GM19467 (cell line): ENCODE results near the gene RIMBP2.

Experiments used
- ATAC-seq: cut with Tn5 transposase; IDR thresholded peaks from one replicate; pipeline ENCODE4 v1.9.1; 2021; ENCODE audit warnings: mild to moderate bottlenecking, moderate library complexity; ENCODE audit not compliant: unreplicated experiment

Gene RIMBP2

DNA sequence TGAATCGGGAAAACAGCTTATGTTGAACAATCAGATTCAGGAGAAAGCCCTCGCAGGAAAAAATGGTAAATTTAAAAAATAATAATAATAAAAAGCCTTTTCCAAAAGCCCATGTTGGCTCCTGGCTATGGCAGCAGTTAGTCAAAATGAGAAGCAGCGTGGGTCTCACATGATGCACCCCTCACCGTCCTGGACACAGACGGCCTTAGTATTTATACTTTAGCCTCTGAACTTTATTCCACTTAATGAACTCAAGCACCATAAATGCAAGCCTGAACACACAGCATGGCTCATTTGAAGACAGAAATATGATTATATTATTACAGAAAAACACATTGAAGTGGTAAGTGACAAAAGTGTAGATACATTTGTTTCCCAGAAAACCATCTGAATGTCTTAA lies 160.9 kb downstream of the RIMBP2 start:
- no peak for ATAC-seq

DNA sequence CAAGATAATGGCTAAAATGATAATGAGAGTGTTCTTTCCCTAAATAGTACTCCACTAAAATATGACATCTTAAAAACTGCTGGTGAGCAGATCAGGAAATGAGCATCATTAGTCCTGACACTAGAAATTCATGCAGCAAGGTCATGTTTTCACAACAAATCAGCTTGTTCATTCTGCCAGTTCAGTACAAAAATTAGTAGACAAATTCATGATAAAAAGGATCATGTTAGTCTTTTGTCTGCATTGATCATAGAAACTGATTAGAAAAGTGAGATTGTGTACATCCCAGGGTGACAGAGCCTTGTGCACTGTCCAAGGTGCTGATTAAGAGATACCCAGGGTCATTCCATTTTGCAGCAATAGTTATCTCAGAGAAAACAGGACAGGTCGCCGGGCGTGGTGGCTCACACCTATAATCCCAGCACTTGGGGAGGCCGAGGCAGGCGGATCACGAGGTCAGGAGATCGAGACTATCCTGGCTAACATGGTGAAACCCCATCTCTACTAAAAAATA lies 163.6 kb downstream of the RIMBP2 start:
- no peak for ATAC-seq

DNA sequence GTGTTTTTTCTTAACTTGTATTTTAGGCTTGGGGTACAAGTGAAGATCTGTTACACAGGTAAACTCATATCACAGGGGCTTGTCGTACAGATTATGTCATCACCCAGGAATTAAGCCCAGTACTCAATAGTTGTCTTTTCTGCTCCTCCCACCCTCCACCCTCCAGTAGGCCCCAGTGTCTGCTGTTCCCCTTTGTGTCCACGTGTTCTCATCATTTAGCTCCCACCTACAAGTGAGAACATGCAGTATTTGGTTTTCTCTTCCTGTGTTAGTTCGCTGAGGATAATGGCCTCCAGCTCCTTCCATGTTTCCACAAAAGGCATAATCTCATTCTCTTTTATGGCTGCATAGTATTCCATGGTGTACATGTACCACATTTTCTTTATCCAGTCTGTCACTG lies 166.7 kb downstream of the RIMBP2 start:
- no peak for ATAC-seq

DNA sequence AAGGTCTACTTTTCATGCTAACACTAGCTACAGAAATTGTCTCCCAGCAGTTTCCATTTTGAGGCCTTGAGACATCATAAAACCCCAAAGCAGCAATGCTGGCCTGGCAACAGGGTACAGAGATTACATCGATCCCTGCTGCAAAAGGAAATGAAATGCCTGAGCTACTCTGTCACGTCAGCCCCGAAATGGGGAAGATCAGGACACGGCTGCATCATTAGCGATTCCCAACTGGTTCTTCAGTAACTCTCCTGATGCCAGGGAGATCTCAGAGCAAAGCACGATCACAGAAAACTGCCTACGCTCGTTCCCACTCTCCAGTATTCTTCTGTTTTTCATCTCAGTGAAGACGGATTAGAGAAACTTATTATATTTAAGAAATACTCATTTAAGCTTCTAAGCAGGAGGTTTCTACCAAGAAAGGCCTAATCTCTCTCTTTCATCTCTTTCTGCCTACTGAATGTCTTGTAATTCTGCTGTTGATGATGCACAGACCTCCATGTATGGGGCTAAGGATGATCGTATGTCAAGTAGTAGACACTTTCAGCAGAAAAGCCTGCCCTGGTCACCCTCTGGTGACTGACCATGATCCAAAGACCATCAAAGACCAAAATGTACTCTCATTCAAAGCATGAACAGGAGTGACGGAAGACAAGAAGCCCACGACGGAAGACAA lies 168.5 kb downstream of the RIMBP2 start:
- ATAC-seq: no peak

DNA sequence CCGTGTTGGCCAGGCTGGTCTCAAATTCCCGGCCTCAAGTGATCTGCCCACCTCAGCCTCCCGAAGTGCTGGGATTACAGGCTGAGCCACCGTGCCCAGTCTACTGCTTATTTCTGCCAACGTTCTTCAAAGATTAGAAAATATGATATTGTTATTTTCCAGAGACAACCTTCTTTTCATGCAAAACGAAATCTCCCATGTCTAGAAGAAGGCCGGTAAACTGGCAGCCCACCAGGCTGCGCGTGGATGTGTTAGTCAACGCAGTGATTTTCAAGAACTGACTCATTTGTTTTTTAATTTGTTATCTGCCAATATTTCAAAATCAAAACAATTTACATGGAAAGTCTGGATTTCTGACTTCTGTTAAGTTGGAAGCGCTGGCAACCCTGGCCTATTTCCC lies 169.6 kb downstream of the RIMBP2 start:
- no peak for ATAC-seq

DNA sequence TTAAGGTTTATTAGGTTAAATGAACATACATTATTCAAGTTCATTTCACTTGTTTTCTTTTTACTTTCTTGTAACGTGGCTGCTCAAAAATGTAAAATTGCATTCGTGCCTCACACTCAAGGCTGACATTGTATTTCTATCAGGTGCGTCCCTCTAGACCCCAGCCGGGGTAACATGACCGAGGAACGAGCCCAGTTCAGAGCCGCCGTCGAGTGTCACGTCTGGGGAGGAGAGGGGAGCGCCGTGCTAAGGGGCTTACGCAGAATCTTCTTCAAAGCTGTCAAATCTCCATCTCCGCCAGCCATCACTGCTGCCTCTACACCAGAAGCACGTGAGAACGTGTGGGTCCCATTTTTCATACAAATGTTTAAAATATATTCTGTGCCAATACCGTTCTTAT lies 170.6 kb downstream of the RIMBP2 start:
- ATAC-seq: no peak

DNA sequence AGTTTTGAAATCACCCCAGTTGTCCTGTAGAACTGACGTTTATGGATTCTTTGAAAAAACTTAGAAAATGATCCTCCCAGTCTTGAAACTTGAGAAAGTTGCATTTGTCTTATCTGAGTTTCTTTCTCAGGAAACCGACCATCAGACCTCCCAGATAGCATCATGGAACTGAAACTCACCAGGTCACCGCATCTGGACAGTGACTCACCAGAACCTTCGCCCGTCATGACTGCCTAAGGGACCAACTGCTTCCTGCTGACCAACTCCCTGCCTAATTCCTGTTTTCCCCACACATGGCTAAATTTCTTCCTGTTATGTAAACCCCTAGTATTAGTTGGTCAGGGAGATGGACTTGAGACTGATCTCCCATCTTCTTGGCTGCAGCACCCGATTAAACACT lies 175.7 kb downstream of the RIMBP2 start:
- no peak for ATAC-seq

DNA sequence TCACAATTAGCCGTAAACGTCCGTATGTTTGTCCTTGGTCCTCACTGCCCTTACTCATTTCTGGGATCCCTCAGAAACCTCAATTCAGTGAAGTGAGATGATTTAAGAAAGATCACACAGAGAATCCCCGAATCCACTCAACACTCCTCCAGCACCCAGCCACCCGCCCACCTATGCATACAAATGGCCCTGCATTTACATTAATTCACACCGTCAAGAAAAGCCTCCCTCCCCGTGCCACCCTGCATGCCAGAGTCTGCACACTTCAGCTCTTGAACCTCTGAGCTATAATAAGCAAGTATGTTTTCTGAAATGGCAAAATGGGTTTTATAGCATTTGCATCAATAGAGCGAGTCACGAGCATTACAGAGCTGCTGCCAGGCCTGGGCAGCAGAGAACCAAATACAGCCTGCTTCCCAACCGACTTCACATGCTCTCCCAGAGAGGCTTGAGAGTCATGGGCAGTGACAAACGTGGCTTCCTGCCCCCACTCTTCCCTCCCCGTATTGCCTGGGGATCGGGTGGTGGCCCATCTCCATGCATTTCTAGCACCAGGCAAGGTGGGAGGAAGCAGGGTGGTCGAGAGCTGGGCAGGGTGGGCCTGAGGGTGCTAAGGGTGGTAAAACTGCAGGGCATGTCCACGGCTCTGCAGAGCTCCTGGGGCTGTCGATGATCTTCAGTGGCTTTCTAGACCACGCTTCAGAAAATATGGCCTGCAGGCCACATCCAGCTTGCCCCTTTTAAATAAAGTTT lies 177.6 kb downstream of the RIMBP2 start:
- ATAC-seq: no peak

DNA sequence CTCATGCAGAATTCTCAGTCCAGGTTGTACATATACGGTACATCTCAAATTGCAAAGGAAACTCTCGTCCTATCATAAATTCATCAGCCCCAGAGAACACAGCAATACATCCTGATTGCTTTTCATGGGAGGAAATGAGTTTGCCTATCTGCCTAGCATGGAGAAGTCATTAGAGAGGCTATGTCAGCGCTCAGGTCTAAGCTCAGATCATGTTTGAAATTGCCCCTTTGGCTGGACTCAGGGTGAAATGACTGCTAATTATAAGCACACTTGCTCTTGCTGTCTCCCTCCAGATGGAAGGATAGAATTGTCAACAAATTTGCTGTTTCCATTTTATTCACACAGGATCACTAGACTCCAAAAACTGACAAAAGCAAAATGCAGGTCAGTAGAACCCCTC lies 178.4 kb downstream of the RIMBP2 start:
- ATAC-seq: no peak

DNA sequence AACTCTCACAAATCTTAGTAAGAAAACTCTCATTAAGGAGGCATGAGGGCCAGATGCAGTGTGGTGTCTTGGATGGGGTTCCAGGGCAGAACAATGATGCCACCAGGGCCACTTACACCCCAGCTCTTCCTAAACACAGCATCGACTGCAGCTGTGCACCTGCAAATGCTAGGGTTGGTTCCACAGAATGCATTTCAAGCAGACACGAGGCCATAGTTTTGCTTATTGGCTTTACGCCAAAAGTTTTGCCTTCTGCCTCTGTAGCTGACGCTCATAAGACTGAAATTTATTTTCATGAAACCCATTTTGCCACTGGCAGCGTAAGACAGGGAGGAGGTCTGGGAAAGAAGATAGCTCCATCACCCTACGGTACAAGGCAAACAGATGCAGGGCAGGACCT lies 179.0 kb downstream of the RIMBP2 start:
- no peak for ATAC-seq

DNA sequence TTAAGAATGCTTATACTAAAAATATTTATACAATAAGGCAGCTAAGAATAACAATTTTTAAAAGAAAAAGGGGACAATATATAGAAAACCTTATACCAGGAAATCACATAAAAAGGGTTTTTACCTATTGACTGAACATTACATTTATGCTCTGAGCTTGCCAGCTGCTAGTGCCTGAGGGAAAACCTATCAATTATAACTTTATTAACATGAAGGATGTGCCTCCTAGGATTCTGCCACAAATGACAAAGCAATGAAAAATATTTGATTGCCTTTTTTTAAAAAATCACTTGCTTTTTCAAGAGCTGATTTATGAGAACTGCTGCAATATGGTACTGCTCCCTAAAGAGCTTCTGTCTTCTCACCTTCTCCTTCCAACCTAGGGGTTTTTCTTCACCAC lies 185.7 kb downstream of the RIMBP2 start:
- no peak for ATAC-seq

DNA sequence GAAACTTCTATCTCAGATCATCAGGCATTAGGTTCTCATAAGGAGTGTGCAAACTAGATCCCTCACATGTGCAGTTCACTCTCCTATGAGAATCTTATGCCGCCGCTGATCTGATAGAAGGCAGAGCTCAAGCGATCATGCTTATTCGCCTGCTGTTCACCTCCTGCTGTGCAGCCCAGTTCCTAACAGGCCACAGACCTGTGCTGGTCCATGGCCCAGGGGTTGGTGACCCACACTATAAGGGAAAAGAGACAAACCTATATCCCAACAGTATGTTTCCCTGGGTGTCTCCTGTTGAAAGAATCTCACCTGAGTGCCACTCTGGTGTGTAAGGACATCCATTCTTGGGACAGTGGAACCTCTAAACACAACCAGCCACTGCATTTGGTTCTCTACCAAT lies 186.3 kb downstream of the RIMBP2 start:
- no peak for ATAC-seq

DNA sequence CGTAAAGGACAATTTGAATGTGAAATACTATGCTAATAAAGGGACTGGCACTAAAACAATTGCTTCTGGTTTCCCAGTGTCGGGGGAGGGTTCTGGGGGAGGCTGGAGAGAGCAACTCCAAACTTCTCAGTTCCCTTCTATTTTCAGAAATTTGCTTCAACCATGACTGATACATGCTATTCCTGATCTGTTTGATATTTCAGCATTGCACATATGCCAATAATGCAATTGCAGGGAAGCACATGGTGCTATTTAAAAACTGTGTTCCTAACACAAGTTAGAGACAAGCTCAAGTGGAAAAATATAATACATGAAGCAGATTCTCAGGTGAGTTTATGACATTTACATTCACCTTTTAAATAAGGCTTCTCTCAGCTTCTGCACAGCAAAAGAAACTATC lies 188.9 kb downstream of the RIMBP2 start:
- no peak for ATAC-seq

DNA sequence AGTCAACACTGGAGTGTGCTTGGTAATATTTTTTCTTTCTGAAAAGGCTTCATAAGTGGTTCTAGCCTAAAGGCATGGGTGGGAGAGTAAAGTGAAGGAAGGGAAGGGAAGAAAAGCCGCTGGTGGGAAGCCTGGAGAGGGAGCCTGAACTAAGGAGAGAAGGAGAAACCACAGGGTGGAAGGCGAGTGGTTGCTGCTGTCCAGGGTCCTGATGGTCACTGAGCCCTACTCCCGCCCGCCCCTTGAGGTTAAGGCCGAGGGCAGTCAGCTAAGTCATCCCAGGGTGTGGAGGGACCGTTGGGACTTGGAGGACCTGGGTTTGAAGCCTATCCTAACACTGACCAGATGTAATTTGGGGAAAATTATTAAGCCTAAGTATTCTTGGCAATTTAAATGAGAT lies 189.3 kb downstream of the RIMBP2 start:
- no peak for ATAC-seq

DNA sequence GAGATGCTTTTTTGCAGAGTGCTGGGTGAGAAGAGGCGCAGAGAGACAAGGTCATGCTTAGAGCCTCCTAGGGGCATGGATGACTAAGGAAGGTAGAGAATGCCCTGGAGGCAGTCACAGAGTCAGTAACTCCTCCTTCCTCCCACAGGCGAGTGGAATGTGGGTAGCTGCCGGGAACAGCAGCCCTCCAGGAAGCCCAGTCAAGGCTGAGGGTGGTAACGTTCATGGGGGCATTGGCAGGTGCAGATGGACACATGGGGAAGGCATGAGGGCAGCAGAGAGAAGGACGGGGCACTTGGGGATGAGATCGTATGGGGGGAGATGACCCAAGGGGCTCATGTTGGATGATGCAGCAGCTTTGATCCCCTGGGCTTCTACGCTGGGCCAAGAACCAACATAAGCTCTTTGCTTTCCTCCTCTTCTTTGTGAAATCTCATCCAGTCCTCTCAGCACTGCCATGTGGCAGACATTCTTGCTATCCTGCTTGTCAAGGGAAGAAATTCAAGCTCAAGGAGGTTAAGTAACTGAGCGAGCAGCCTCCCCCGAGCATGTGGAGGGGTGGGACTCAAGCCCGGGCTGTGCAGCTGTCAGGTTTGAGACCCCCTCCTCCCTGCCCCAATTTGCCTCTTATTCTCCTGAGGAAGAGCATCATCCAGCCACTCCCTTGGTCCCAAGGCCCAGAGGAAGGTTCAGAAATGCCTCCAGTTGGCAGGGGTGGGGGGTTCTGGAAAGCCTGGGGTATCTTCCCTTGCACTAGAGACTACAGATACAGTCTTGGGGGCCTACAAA lies 190.5 kb downstream of the RIMBP2 start:
- ATAC-seq: no peak

DNA sequence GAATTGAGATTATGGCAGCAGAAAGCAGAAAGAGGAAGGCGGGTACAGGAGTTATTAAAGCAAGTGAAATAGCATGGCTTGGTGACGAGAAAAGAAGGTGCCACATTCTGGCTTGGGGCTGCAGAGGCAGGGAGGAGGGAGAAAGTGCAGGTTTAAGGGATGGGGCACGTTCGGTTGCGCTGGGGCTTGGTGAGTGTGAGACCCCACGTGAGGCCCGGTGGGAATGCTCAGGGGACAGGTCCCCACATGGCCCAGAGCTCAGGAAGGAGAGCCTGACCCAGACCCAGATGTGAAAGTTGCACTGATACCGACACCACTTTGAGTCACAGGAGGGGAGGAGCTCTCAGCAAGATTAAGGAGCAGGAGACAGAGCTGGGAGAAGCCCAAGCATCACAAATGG lies 191.3 kb downstream of the RIMBP2 start:
- no peak for ATAC-seq

DNA sequence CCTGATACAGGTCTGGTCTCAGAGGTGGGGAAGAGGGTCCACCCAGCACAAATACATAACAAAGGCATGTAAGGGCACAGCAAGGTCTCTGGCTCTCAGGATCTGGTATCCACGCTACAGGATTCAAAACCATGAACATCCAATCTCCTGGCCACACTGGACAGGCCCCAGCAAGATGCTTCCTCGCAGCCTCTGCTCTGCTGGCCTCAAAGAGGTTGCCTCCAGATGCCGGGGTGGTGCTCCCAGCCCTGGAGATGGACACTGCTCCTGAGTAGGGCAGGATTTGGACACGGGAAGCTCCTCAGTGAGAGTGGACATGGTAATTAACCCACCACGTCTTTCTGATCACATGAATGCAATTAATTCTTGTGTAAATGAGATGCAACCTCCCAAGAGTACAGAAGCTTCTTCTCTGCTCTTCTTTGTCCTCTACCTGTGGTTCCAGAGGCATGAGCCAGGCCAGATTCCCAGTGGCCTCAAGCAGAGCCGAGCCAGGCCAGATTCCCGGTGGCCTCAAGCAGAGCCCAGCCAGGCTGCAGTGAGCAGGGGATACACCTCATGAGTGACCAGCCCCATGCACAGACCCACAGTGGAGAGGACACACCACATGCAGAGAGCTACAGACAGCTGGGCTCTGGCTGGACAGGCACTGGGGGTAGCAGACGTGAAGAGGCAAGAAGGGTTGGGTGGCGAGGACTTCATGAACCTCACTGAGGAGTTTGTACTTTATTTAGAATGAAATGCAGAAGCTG lies 192.1 kb downstream of the RIMBP2 start:
- no peak for ATAC-seq

DNA sequence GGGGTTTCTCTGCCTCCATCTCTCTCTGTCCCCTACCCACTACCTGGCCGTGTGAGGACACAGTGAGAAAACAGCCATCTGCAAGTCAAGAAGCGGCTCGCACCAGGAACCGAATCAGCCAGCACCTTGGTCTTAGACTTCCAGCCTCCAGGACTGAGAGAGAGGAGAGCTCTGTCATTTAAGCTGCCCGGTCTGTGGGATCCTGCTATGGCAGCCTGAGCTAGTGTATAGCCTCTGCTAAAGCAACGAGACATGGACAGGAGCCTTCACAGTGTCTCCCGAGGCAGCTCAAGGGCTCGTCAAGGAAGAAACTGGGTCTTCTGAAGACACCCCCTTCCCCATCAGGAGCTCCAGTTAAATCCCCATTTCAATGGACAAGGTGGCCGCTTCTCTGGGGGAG lies 192.9 kb downstream of the RIMBP2 start:
- no peak for ATAC-seq

DNA sequence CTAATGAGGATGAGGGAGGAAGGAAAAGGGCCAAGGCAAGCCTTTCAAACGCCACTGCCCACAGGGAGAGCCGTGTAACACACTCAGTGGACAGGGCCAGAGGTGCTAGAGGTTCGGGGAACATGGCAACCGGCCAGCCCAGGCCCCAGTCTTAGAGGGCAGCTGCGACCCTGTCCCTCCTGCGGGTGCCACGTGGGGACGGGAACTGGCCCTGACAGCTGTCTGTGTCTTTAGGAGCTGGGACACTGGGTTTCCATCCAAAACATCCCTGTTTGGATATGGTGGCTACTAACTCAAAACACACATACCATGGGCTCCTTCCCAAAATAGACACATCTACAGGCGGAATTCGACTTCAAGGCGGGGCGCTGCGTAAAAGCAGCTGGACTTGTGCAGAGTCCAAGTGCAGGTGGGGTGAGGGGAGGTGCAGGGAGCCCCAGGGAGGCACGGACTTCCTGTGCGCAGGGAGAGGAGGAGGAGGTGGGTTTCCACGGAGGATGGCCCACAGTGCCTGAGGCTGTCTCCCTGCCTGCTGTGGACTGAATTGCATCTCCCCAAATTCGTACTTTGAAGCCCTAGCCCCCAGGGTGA lies 193.8 kb downstream of the RIMBP2 start:
- ATAC-seq: no peak

DNA sequence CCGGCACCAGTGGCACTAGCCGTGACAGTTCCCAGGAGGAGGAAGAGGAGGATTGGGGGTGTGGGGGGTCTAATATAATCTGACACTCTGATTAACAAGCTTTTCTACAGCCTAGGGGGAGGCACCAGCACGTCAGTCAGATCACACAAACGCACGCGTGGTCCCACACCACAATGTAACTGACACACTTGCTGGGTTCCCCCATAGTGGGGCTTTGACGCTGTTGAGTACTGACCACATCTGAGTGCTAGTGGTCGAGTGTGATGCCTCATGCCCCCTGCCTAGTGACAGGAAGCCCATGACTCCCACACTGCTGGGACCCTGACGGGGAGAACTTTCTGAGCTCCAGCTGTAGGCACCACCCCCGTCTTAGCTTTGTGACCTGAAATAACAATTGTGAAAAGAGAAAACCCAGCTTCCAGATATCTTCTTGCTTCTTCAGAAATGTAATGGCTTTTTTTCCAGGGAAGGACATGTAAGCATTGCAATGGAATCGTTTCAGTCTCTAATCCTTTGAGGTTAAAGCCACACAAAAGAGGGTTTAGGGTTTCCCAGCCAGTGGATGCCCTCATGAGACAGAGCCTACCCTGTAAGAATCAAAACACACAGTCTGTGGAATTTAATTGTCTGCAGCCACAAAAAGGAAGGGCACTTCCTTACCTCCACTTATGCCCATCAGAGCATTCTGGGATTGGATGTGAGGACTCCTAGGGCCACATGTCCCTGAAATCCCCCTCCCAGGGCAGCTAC lies 194.5 kb downstream of the RIMBP2 start:
- ATAC-seq: no peak
